Gastroesophageal sphincter (tissue), 3 donors: ENCODE data around the gene CEP104.

Source experiments
- CTCF ChIP-seq, 4 experiments: fragments of 200-600 bp in 2 of 4; fragments of 450-650 bp in 2 of 4; sonication (generic) in 1 of 4; IDR thresholded peaks; one replicate each; pipeline ENCODE4 v1.5.1; 2017 to 2019; ENCODE audit warnings: antibody characterized with exemption in 4 of 4, mild to moderate bottlenecking in 2 of 4, moderate library complexity in 2 of 4
- POLR2A ChIP-seq, 2 donors: fragments of 450-650 bp; IDR thresholded peaks; one replicate each; pipeline ENCODE4 v1.6.1; 2017; ENCODE audit warnings: antibody characterized with exemption in 2 of 2, mild to moderate bottlenecking in 2 of 2, moderate library complexity in 1 of 2

- TF ChIP-seq CTCF (IDR thresholded peaks at IDR 0.05) (no peak), POLR2A (IDR thresholded peaks at IDR 0.05) (no peak)
Observed at GRCh38 chr1:3893190-3893589, 36.2 kb upstream of the CEP104 start.
